Measurements from ENCODE around the gene PYROXD2.
"Not testable (repeated sequence)": the region's sequence is repeated elsewhere in the genome, so short reads cannot be mapped to it uniquely, and the experiment has no call there.

Gene PYROXD2

DNA sequence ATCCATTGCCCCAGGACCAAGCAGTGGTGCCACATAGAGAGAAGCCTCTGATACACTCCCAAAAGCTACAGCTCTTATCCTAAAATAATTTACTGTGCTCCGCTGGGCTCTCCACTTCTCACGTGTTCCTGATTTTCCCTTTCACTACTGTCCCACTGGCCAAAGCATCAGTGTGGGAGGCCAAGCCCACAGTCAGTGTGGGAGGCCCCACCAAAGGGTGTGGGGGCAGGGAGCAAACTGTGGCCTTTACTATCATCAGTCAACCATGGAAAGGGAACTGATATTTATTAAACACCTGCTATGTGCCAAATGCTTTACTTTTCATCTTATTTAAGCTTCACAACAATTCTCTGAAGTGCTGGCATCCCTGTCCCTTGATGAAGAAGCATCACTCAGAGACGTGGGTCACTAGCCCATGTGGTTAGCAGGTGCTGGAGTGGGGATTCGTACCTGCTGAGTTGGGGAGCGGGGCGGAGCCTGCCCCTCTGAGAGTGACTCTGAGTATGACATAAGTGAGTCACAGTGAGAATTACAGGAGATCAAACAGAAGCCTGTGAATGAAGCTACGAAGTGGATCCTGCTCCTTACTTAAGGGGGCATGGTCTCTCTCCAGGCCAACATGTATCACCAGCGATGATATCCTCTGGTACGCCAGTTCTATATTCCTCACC lies 50.4 kb downstream of the PYROXD2 start:
- no peak for DNase-seq

DNA sequence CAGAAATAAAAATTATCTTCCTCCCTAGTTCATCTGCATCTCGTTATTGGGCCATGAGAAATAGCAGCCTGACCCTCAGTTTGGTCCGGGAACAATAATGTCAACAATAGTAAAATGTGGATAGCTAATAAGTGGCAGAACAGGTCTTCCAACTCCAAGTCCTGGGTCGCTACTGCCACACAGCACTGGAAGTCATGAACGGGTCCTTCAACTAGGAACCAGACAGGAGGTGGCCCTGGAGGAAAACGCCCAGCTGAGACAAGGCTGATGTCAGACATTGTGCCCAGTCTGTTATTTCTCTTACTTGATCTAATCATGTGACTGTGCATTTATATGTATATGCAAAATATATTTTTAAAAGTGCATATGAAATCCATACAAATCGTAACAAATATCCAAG lies 51.8 kb downstream of the PYROXD2 start:
- no peak for DNase-seq

DNA sequence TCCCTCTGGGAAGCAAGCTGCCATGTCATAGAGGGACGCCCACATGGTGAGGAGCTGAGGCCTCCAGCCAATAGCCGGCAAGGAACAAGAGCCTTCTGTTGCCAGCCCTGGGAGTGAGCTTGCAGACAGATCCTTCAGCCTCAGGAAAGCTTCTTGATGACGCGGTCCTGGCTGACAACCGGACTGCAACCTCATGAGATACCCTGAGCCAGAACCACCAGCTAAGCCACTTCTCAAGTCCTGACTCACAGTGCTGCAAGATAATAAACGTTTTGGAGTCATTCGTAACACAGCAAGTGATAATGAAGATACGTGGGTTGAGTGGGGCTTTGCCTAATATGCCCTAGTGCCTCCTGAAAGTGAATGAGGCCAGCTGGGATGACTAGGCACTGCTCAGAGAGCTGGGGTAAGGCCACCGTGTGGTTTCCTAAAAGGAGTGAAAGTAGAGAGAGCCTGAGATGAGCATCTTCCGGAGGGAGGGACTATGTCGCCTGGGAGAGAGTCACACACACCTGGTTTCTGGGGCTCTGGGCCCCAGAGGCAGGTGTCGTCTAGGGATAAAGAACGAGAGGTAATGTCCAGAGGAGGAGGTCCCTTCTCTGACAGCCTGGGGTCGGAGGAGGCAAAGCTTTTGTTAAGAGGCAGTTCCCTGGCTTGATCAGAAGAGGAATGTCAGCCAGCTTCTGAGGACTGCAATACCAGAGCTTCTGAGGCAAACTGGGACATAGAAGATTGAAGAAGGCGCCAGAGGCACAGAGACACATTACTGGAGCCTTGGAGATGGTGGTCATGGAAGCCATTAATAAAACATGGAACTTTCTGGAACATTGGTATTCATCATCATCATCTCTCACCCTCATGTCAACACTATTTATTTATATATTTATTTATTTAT lies 53.6 kb downstream of the PYROXD2 start:
- DNase-seq: peak; percentile 42 to 72

DNA sequence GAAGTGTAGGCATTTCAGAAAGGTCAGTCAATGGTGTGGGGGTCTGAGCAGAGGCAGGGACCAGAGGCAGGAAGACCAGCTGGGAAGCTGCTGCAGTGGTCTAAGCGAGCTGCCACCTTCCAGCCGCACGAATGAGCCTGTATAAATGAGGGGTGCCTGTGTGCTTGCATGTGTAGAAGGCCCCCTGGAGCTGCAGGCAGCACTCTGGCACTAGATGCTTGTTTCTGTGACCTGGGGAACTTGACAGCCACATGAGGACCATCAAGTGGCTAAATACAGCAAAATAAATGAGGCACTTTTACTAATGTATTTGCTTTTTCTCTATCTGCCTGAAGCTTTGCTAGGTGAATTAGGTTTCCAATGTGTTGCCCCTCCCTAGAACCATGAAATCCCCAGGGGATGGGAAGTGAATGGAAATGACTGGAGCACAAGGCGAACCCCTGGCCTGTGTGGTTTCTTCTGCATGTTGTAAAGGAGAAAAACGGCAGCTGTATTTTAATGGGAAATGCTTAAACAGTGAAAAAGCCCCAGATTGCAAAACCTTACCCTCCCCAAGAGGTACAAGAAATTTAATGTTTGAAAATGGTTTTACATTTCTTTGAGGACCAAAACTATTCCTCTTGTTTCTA lies 57.7 kb downstream of the PYROXD2 start:
- peak; percentile 23 to 41 for DNase-seq

DNA sequence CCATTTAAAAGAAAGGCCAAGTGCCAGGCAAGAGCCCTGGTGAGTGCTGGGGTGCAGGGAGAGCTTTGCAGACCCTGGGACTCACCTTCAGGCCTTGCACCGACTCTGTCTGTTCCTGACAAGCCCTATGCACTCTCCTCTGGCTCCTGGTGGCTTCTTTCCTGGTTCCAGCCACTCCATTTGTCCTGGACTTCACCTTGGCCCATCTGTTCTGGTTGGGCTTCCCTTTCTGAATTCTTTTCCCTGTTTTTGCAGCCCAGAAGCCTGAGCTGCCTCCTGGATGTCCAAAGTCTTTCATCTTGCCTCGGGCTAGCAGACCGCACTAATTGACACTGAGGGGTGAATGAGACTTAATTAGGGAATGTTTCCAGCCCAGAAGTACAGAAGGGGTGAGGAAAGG lies 60.5 kb downstream of the PYROXD2 start:
- no peak for DNase-seq

DNA sequence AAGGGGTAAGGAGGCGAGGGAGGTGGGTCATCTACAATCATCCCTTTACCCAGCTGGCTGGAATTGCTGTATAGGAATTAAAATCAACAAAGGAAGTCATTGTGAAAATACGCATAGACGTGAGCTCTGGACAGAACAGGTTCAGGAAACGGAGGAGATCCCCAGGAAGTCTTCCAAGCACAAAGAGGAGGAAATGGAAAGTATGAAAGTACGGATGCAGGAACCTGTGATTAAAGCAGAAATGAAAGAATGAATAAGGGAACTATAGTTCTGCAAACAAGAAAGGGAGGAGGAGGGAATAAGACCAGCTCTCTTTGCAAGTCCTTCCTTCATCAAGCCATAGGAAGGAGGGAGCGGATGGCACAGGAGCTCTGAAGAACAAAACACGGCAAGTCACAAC lies 61.8 kb downstream of the PYROXD2 start:
- peak; percentile 11 for DNase-seq

DNA sequence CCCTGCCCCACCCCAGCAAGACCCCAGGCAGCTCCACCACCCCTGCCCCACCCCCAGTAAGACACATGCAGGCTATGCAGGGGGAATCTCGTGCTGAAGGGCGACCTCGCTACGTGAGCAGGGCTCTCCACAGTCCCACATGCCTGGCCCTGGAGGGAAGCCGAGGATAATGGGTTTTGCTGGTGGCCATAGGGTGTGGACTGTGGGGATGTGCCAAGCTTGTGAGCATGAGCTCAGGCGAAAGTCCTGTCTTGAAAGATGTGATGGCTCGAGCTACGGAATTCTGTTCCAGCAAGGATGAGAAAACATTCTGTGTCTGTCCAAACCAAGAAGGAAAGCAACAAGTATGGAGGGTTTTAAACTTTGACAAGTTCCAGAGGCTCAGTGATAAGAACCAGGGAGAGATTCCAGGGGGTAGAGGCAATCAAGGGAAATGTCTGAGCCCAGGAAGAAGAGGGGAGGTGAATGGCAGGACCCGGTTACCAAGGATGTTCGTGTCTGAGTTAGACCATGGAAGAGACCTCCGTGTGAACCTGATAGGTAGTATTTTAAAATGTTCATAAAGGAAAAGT lies 63.1 kb downstream of the PYROXD2 start:
- no peak for DNase-seq

DNA sequence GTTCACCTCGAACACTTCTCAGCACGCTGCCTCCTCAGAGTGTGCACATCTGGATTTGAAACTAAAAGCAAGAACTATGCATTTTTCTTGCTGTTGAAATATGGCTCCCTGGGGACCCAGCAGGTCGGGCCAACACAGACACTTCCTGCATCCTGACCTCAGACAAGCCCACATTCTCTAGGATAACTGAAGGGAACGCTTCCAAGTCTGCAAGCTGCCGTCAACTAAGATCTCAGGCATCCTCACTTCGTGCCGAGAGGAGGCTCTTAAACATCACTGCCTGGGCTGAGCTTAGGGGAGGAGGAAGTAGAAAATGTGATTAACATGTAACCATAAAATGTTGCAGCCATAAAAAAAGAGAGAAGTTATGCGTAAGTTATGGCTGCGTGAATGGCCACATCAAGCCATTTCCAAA lies 65.5 kb downstream of the PYROXD2 start:
- DNase-seq: peak; percentile 53 to 67

DNA sequence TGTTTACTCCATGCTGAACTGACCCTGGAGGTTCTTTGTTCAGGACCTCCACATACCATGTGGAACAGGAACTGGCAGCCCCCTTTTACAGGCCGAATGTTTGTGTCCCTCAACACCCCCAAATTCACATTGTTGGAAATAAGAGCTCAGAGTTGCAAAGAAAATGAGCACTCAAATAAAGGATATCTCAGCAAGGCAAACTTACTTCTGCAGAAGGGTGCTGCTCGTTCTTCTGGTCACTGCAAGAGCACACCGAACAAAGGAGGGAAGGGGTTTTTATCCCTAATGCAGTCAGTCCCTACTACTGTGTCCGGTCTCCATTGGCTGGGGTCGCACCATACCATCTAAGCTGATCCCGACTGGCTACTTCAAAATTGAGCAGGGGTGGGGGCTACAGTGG lies 68.1 kb downstream of the PYROXD2 start:
- DNase-seq: no peak

DNA sequence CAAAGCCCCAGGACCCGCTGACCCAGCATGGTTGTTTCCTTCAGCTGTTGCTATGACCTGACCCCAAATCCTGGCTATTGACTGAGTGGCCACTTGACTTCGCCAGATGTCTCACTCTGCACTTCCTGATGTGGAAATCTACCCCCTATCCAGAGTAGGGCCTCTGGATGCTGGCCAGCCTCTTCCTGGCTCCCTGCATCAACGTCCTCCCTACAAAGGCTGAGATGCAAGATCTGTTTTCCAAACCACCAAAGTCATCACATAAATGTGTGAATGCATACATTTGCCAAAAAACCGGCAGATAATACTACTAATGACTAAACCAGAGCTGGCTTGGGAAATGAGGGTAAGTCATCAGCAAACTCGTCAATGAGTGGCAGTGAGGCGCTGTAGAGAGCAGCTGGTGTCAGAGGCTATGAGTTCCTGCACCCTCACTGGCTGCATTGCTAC lies 70.4 kb downstream of the PYROXD2 start:
- no peak for DNase-seq

DNA sequence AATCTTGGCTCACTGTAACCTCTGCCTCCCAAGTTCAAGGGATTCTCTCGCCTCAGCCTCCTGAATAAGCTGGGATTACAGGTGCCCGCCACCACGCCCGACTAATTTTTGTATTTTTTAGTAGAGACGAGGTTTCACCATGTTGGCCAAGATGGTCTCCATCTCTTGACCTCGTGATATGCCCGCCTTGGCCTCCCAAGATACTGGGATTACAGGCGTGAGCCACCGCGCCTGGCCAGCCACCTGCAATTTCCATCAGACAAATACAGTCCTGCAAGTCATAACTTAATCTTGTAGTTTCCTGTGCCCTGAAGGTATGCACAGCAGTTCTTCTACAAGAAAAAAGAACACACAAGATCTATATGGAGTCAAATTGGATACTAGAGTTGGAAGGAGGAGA lies 73.3 kb downstream of the PYROXD2 start:
- not testable (repeated sequence) for DNase-seq

DNA sequence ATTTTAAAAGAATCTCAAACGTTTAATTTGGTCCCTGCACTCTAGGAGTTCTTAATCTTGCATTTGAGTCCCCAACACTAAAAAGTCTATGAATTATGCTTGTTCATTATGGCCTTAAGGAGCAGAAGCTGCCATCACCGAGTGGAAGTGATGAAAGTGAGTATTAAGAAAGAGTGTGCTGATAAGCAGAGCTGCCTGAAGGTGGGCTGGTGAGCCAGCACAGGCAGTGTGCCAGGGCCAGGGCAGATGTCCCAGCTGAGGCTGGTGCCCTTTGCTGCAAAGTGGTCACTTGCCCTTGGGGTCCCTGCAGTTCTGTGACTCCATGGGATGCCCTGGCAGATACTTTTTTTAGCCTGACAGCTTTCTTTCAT lies 74.1 kb downstream of the PYROXD2 start:
- no peak for DNase-seq

DNA sequence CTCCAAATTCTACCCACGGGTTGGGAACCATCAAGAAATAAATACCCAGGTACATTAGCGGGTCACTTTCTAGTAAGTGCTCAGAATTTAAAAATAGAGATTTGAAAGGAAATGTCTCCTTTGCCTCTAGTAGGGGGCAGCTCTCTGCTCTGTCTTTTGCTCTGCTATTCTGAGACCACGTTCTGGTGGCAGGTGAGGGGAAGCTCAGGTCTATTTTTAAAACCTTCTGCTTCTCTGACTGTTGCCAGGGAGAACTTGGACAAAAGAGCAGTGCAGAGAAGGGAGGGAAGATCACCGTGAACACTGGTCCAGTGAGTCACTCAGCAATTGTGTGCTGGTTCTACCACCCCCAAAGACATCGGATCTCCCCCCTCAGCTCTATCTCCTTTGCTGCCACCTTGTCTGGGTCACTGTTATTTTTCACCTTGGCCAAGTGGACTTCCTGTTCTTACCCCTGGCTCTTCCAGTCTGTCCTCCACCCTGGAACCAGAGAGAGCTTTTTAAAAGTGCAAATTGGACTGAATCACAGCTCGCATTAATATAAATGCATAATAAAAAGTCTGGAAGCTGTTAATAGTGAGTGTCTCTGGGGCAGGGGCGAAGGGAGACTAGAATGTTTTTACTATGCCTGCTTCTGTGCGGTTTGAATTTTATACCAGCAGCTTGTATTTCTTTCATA lies 74.6 kb downstream of the PYROXD2 start:
- no peak for DNase-seq

DNA sequence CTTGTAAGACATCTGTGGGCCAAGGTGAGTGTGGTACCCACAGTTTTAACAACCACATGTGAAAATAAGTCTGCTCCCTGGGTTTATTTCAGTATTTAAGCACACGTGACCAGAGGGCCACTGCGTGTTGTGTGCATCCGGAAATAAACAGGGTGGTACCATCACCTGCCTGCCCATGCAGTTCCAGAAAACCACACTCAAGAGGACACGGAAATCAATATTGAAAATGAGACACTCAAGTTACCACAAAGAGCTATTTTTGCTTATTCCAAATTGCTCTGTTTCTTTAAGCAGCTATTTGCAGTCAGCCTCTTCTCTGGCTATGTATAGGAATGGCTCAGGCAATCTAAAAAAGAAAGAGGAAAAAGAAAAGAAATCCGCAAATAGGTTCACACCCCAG lies 75.2 kb downstream of the PYROXD2 start:
- DNase-seq: no peak

DNA sequence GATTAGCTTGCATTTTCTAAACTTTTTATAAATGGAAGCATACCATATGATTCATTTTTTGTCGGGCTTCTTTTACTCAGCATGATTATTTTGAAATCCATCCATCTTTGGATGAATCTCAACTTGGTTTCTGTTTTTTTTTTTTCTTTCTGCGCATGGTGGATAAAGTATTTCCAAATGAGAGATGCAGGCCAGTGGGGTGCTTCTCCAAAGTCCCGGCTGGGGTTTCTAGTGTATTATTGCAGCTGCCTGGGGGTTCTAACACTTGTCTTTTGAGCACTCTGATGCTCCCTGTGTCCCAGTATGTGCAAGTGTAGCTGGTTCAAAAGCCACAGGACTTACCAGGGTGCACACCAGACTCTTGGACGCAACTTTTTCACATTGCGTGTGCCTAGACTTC lies 76.1 kb downstream of the PYROXD2 start:
- DNase-seq: no peak

DNA sequence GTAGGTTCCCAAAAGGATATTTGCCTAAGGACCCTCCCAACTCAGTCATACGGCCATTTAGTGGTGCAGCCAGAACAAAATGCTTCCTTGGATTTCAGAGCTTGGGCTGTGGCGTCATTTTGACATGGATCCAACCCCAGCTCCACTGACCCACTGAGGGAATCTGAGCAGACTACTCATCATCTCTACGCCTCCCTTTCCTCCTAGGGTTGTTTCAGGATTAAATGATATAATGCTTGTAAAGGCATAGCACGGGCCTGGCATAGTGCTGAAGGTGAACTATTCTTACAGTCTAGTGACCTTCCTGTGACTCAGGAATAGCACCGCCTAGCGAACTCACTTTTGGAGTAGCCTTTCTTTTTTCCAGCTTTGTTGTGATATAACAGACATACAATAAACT lies 76.7 kb downstream of the PYROXD2 start:
- DNase-seq: no peak

DNA sequence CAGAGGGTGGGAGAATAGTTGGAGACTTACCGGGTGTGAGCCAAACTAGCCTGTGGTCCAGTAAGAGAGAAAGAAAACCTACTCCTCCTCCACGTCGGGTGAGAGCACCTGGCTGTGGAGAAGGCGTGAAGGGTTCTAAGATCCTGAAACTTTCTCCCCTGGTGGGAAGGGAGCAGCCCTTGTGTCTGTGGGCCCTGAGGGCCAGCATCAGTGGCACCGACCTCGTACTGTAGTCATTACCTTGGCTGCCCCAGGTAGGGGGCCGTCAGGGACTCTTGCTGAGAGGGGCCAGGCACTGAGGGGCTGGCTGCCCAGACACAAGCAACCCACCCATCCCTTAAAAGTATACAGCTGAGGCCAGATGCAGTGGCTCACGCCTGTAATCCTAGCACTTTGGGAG lies 77.5 kb downstream of the PYROXD2 start:
- DNase-seq: no peak
